Measurements from ENCODE around the gene GCLM.

Gene GCLM

DNA sequence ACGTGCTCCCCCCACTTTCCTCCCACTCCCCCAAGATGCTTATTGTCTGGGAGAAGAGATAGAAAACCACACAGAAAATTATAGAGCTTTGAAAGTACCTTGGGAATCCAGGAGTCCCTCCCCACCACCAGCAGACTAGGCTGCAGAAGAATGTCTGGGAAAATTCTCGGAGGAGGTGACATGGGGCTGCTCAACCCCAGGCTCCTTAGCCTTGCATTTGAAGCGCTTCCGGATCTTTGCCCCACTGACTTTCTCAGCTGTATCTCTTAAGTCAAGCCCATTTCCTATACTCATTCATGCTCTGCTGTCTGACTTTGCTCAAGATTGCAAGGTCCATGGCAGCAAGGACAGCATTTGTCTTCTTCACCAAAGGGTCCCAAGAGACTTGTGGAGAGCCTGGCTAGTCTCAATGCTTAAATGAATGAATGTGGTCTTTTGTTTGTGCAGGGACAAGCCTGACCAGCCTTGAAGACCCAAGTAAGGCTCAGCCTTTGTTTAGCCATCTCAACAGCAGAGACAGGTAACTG is 68.2 kb downstream of the GCLM start:
- TF ChIP-seq, protein P1, sequence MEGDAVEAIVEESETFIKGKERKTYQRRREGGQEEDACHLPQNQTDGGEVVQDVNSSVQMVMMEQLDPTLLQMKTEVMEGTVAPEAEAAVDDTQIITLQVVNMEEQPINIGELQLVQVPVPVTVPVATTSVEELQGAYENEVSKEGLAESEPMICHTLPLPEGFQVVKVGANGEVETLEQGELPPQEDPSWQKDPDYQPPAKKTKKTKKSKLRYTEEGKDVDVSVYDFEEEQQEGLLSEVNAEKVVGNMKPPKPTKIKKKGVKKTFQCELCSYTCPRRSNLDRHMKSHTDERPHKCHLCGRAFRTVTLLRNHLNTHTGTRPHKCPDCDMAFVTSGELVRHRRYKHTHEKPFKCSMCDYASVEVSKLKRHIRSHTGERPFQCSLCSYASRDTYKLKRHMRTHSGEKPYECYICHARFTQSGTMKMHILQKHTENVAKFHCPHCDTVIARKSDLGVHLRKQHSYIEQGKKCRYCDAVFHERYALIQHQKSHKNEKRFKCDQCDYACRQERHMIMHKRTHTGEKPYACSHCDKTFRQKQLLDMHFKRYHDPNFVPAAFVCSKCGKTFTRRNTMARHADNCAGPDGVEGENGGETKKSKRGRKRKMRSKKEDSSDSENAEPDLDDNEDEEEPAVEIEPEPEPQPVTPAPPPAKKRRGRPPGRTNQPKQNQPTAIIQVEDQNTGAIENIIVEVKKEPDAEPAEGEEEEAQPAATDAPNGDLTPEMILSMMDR (conservative IDR thresholded peaks at IDR 0.05; ENCODE audit: low read depth, low read length) = no peak
- DNase-seq (ENCODE audit: low read depth) = no peak
- H3K4me3 ChIP-seq (ENCODE audit: low read depth, low read length) = no peak overlapping the region

DNA sequence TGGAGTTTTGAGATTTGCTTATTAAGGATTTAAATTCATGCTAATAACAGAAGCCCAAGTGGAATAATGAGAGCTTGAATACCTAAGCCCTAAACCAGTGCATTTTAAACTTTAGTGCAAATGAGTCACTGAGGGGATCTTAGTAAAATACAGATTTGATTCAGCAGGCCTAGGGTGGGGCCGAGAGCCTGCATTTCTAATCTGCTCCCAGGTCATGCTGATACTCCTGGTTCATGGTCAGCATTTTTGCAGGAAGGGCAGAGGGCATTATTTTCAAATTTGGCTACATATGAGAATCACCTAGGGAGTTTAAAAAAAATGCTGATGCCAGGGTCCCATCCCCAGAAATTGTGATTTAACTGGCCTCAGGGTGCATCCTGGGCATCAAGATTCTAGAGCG is 69.5 kb downstream of the GCLM start:
- TF ChIP-seq, protein P1 (conservative IDR thresholded peaks at IDR 0.05; ENCODE audit: low read depth, low read length) = no peak
- no peak for DNase-seq (ENCODE audit: low read depth)
- no peak overlapping the region for H3K4me3 ChIP-seq (ENCODE audit: low read depth, low read length)

DNA sequence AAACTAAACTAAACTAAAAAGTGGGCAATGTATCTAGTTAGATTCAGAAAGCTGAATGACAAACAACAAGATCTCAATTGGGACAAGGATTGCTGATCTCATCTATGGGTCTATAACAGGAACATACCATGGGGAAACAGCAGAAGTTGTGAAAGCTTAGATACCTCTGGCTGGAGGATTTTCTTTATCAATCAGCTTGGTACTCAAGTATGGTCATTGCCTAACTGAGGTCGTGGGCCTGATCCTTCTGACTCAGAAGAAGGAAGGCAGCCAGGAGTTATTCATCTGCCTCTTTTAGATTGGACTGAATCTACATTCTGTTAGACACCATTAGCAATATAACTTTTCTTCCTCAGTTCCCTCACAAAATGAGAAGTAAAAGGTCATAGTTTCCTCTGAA is 69.9 kb downstream of the GCLM start:
- TF ChIP-seq, protein P1 (conservative IDR thresholded peaks at IDR 0.05; ENCODE audit: low read depth, low read length) = no peak
- peak; percentile 89 for DNase-seq (ENCODE audit: low read depth)
- H3K4me3 ChIP-seq (ENCODE audit: low read depth, low read length) = no peak overlapping the region

- TF ChIP-seq, protein P1 (conservative IDR thresholded peaks at IDR 0.05; ENCODE audit: low read depth, low read length) = no peak
- DNase-seq (ENCODE audit: low read depth) = no peak
- H3K4me3 ChIP-seq (ENCODE audit: low read depth, low read length) = no peak overlapping the region
Observed at GRCh38 chr1:93837961-93838360, 71.3 kb downstream of the GCLM start.

Data from choroid plexus epithelial cell (primary cell).